Smooth muscle cell (in vitro differentiated cells): ENCODE data around the gene ZNRF1. TPM values are rescaled to one million over a fixed set of nuclear protein-coding genes. Genes with fewer than 3 reads are reported as not detected.

Source experiments
- DNase-seq: peaks from one replicate; lab custom pipeline; 2025; ENCODE audit not compliant: unreplicated experiment; lab: John Stamatoyannopoulos, UW
- H2AFZ ChIP-seq: fragments of 200-600 bp; sonication (generic); 2 replicates; pipeline ENCODE4 v1.6.0; 2016; ENCODE audit warnings: antibody characterized with exemption, low read depth, mild to moderate bottlenecking
- H3F3A ChIP-seq: fragments of 200-600 bp; sonication (generic); 2 replicates; pipeline ENCODE4 v1.6.0; 2017; ENCODE audit warnings: antibody characterized with exemption, low read depth
- H3K27ac ChIP-seq: fragments of 200-600 bp; sonication (generic); 2 replicates; pipeline ENCODE4 v1.5.1; 2016; ENCODE audit warnings: low read depth, mild to moderate bottlenecking
- H3K27me3 ChIP-seq: fragments of 200-600 bp; sonication (generic); 2 replicates; pipeline ENCODE4 v1.6.1; 2016; ENCODE audit warnings: low read depth, mild to moderate bottlenecking
- H3K36me3 ChIP-seq: fragments of 200-600 bp; sonication (generic); 2 replicates; pipeline ENCODE4 v1.5.1; 2016; ENCODE audit warnings: low read depth
- H3K4me1 ChIP-seq: fragments of 200-600 bp; sonication (generic); 2 replicates; pipeline ENCODE4 v1.5.1; 2016; ENCODE audit warnings: low read depth
- H3K4me2 ChIP-seq: fragments of 200-600 bp; sonication (generic); 2 replicates; pipeline ENCODE4 v1.6.0; 2016; ENCODE audit warnings: mild to moderate bottlenecking
- H3K4me3 ChIP-seq: fragments of 200-600 bp; sonication (generic); 2 replicates; pipeline ENCODE4 v1.5.1; 2016; ENCODE audit warnings: mild to moderate bottlenecking
- H3K79me2 ChIP-seq: fragments of 200-600 bp; sonication (generic); 2 replicates; pipeline ENCODE4 v1.6.0; 2016; ENCODE audit warnings: low read depth, mild to moderate bottlenecking
- H3K9ac ChIP-seq: fragments of 200-600 bp; sonication (generic); 2 replicates; pipeline ENCODE4 v1.6.0; 2016; ENCODE audit warnings: low read depth
- H3K9me3 ChIP-seq: fragments of 200-600 bp; sonication (generic); replicated peaks from 2 replicates; pipeline ENCODE4 v1.5.1; 2016; ENCODE audit warnings: low read depth
- H4K20me1 ChIP-seq: fragments of 200-600 bp; sonication (generic); 2 replicates; pipeline ENCODE4 v1.6.0; 2016; ENCODE audit warnings: low read depth
- WGBS: methylation state at CpG from one replicate; pipeline ENCODE4 v1.1.7; 2016; ENCODE audit warnings: low lambda C conversion rate; 5-methylcytosine and 5-hydroxymethylcytosine counted together
- polyA plus RNA-seq: library from polyadenylated mRNA; unstranded; fragments of >200 nt; fragmentation: Nextera tagmentation; extraction: Ambion mirVana; gene quantifications from 2 replicates; pipeline ENCODE4 v1.2.1, GENCODE V29; 2016
- total RNA-seq: library from RNA; depleted of rRNA; stranded (reverse); fragments of >200 nt; gene quantifications from 2 replicates; pipeline ENCODE4 v1.2.3, GENCODE V29; 2014
- TF ChIP-seq, protein P1 (sequence below): fragments of 200-600 bp; sonication (generic); IDR thresholded peaks from 2 replicates; pipeline ENCODE4 v1.5.1; 2017; ENCODE audit warnings: borderline replicate concordance, mild to moderate bottlenecking, antibody characterized with exemption; ENCODE audit not compliant: insufficient read depth, poor library complexity, severe bottlenecking

The ZNRF1 gene
- total and polyA plus RNA-seq, 2 experiments from 2014 or later: 18.2 to 45.4 TPM

GRCh38 chr16:75113541-75114121 is 114.8 kb downstream of the ZNRF1 start:
- Histone ChIP-seq H3K9ac (no peak overlapping the region), H3K4me1 (peaks cover 34% of the 10 kb centered on the region), H3K27me3 (no peaks in the 10 kb centered on the region), H4K20me1 (no peaks in the 10 kb centered on the region), H3K79me2 (no peaks in the 10 kb centered on the region), H2AFZ (no peak overlapping the region), H3K9me3 (no peaks in the 10 kb centered on the region), H3K36me3 (no peaks in the 10 kb centered on the region), H3F3A (peaks cover 7% of the 10 kb centered on the region), H3K27ac (no peak overlapping the region), H3K4me3 (no peak overlapping the region), H3K4me2 (no peak overlapping the region)
- 98% methylated on average over 20 of the region's 20 CpGs for WGBS
- no peak for DNase-seq
- TF ChIP-seq, protein P1, sequence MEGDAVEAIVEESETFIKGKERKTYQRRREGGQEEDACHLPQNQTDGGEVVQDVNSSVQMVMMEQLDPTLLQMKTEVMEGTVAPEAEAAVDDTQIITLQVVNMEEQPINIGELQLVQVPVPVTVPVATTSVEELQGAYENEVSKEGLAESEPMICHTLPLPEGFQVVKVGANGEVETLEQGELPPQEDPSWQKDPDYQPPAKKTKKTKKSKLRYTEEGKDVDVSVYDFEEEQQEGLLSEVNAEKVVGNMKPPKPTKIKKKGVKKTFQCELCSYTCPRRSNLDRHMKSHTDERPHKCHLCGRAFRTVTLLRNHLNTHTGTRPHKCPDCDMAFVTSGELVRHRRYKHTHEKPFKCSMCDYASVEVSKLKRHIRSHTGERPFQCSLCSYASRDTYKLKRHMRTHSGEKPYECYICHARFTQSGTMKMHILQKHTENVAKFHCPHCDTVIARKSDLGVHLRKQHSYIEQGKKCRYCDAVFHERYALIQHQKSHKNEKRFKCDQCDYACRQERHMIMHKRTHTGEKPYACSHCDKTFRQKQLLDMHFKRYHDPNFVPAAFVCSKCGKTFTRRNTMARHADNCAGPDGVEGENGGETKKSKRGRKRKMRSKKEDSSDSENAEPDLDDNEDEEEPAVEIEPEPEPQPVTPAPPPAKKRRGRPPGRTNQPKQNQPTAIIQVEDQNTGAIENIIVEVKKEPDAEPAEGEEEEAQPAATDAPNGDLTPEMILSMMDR: no peak

DNA sequence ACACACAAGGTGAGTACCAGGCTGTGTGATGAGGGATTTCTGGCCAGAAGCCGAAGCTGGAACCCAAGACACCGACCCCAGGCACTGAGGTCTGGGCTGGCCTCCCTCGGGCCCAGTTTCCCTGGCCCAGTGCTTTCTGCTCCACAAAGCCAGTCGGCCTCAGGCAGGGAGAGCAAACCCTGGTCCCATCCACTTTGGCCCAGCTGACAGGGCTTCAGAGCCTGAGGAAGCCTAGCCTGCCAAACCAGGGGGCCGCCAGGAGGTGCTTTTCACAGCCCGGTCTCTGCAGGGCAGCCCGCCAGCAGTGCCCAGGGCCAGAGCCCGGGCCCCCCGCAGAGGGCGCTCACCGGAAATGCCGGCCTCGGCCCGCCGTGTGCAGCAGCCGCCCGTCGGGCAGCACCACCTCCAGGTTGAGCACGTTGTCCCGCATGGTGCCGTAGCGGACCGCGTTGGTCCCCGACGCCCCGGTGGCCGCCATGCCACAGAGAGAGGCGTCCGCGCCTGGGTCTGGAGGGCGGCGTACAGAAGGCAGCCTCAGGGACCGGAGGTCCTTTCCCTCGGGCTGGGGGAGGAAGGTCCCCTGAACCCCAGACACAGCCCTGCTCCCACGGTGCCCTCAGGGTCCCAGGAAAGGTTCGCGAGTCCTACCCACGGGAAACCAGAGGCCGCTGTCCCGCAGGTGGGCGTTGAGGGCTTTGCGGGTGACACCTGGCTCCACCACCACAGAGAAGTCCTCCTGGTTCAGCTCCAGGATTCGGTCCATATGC is 115.5 kb downstream of the ZNRF1 start:
- Histone ChIP-seq H3K4me3 (no peak overlapping the region), H3K27me3 (no peaks in the 10 kb centered on the region), H4K20me1 (no peaks in the 10 kb centered on the region), H3K4me2 (no peak overlapping the region), H3K9ac (no peak overlapping the region), H3K36me3 (no peaks in the 10 kb centered on the region), H3F3A (peaks cover 7% of the 10 kb centered on the region), H2AFZ (no peak overlapping the region), H3K27ac (no peak overlapping the region), H3K9me3 (no peaks in the 10 kb centered on the region), H3K4me1 (peaks cover 28% of the 10 kb centered on the region), H3K79me2 (no peaks in the 10 kb centered on the region)
- WGBS: 97% methylated on average over 44 of the region's 44 CpGs
- TF ChIP-seq, protein P1: no peak
- DNase-seq: no peak

GRCh38 chr16:75114946-75115825 is 116.4 kb downstream of the ZNRF1 start:
- Histone ChIP-seq H3K4me1 (peaks cover 27% of the 10 kb centered on the region), H4K20me1 (no peaks in the 10 kb centered on the region), H3K79me2 (no peaks in the 10 kb centered on the region), H3K36me3 (no peaks in the 10 kb centered on the region), H3K27ac (no peak overlapping the region), H3K27me3 (no peaks in the 10 kb centered on the region), H3F3A (peaks cover 6% of the 10 kb centered on the region), H3K9me3 (no peaks in the 10 kb centered on the region), H3K4me2 (no peak overlapping the region), H2AFZ (no peak overlapping the region), H3K4me3 (no peak overlapping the region), H3K9ac (no peak overlapping the region)
- TF ChIP-seq, protein P1: no peak
- no peak for DNase-seq
- 93% methylated on average over 43 of the region's 45 CpGs for WGBS
